ENCODE measurements around the gene PCDHGB4. TPM values are rescaled to one million over a fixed set of nuclear protein-coding genes. Genes with fewer than 3 reads are reported as not detected.
A peak's percentile ranks its signal among the peaks of the same experiment; 100 is the strongest.
"Not testable (repeated sequence)": the region's sequence is repeated elsewhere in the genome, so short reads cannot be mapped to it uniquely, and the experiment has no call there.

PCDHGB4 gene
- total RNA-seq, 1 donor from 2014 or later: 5.8 TPM

DNA sequence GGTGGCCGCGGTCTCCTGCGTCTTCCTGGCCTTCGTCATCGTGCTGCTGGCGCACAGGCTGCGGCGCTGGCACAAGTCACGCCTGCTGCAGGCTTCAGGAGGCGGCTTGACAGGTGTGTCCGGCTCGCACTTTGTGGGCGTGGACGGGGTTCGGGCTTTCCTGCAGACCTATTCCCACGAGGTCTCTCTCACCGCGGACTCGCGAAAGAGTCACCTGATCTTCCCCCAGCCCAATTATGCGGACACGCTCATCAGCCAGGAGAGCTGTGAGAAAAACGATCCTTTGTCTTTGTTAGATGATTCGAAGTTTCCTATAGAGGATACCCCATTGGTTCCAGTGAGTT, 27.7 kb downstream of the PCDHGB4 start:
- DNase-seq; ATAC-seq (ENCODE audit: poor library complexity); intact Hi-C loops (cut with DNase I): not testable (repeated sequence)

DNA sequence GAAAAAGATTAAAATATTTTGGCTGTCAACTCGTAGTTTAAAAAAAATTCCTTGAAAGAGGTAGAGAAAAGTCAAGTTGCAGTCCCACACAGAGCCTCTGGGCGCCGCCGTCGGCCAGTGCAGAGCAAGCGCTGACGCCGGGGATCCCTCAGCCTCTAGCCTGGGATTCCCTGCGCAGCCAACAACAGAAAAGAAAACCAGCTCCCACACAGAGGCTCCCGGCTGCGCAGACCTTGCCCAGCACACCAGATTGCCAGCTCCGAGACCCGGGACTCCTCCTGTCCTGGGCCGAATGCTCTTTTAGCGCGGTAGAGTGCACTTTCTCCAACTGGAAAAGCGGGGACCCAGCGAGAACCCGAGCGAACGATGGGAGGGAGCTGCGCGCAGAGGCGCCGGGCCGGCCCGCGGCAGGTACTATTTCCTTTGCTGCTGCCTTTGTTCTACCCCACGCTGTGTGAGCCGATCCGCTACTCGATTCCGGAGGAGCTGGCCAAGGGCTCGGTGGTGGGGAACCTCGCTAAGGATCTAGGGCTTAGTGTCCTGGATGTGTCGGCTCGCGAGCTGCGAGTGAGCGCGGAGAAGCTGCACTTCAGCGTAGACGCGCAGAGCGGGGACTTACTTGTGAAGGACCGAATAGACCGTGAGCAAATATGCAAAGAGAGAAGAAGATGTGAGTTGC, 30.1 kb downstream of the PCDHGB4 start, which contains the start of gene PCDHGB7:
PCDHGB7 (plus strand) TSS at position 184 of the 679 bp plus-strand sequence; CDS start at position 367, 183 bp downstream.
- intact Hi-C loops (cut with DNase I): loop anchor here (2.0 kb wide), 1 partner anchor 143 kb away; no protein-coding TSS in a partner anchor
- DNase-seq (peak; percentile 88), ATAC-seq (ENCODE audit: poor library complexity) (peak; percentile 90)

DNA sequence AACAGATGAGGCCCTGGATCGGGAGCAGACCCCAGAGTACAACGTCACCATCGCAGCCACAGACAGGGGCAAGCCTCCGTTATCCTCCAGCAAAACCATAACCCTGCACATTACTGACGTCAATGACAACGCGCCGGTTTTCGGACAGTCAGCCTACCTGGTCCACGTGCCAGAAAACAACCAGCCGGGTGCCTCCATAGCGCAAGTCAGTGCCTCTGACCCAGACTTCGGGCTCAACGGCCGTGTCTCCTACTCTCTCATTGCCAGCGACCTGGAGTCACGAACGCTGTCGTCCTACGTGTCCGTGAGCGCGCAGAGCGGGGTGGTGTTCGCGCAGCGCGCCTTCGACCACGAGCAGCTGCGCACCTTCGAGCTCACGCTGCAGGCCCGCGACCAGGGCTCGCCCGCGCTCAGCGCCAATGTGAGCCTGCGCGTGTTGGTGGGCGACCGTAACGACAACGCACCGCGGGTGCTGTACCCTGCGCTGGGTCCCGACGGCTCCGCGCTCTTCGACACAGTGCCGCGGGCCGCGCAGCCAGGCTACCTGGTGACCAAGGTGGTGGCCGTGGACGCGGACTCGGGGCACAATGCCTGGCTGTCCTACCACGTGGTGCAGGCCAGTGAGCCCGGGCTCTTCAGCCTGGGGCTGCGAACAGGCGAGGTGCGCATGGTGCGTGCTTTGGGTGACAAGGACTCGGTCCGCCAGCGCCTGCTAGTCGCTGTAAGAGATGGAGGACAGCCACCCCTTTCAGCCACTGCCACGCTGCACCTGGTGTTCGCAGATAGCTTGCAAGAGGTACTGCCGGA, 31.8 kb downstream of the PCDHGB4 start:
- intact Hi-C loops (cut with DNase I): no loop called here
- DNase-seq (no peak), ATAC-seq (ENCODE audit: poor library complexity) (no peak)

DNA sequence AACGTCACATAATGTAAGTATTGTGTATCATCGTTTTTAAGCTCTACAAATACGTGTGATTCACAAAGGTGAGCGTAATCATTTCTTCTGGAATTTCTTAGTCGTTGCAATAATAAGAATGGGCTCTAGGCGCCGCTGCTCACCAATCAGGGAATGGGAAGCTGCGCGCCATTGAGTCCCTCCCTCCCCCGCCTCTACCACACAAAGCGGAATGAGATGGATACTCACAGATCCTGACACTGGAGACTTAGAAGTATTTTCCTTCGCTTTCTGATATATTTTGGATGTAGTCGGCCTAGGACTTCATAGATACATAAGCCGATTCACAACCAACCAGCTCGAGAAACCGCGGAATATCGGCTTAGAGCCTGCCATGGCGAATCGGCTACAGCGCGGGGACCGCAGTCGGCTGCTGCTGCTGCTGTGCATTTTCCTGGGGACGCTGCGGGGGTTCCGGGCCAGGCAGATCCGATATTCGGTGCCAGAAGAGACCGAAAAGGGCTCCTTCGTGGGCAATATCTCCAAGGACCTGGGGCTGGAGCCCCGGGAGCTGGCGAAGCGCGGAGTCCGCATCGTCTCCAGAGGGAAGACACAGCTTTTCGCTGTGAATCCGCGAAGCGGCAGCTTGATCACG, 33.5 kb downstream of the PCDHGB4 start, which contains the start of gene PCDHGA11:
PCDHGA11 (plus strand) TSS at position 197 of the 634 bp plus-strand sequence; CDS start at position 374, 177 bp downstream.
- DNase-seq (no peak), ATAC-seq (ENCODE audit: poor library complexity) (peak; percentile 41)
- intact Hi-C loops (cut with DNase I): no loop called here

DNA sequence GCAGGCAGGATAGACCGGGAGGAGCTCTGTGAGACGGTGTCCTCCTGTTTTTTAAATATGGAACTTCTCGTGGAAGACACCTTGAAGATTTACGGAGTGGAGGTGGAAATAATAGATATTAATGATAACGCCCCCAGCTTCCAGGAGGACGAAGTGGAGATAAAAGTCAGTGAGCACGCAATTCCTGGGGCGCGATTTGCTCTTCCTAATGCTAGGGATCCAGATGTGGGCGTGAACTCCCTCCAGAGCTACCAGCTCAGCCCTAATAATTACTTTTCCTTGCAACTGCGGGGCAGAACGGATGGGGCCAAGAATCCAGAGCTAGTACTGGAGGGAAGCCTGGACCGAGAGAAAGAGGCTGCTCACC, 34.0 kb downstream of the PCDHGB4 start:
- DNase-seq (no peak), ATAC-seq (ENCODE audit: poor library complexity) (no peak)
- intact Hi-C loops (cut with DNase I): no loop called here

DNA sequence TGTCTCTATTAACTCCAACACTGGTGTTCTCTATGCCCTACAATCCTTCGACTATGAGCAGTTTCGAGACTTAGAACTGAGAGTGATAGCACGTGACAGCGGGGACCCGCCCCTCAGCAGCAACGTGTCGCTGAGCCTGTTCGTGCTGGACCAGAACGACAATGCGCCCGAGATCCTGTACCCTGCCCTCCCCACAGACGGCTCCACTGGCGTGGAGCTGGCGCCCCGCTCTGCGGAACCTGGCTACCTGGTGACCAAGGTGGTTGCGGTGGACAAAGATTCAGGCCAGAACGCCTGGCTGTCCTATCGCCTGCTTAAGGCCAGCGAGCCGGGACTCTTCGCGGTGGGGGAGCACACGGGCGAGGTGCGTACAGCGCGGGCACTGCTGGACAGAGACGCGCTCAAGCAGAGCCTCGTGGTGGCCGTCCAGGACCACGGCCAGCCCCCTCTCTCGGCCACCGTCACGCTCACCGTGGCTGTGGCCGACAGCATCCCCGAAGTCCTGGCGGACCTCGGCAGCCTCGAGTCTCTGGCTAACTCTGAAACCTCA, 35.3 kb downstream of the PCDHGB4 start:
- intact Hi-C loops (cut with DNase I): no loop called here
- no peak for DNase-seq

DNA sequence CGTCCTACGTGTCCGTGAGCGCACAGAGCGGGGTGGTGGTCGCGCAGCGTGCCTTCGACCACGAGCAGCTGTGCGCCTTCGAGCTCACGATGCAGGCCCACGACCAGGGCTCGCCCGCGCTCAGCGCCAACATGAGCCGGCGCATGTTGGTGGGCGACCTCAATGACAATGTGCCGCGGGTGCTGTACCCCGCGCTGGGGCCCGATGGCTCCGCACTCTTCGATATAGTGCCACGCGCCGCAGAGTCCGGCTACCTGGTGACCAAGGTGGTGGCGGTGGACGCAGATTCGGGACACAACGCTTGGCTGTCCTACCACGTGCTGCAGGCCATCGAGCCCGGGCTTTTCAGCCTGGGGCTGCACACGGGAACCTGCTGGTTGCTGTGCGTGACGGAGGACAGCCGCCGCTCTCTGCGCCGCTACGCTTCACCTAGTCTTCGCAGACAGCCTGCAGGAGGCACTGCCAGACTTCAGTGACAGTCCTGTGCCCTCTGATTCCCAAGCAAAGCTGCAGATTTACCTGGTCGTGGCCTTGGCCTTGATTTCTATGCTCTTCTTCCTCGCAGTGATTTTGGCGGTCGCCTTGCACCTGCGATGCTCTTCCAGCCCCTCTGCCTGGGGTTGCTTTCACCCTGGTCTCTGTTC, 40.4 kb downstream of the PCDHGB4 start:
- ATAC-seq (ENCODE audit: poor library complexity) (no peak), DNase-seq (no peak)
- intact Hi-C loops (cut with DNase I): loop anchor here (5.0 kb wide), 1 partner anchor 99 kb away; no protein-coding TSS in a partner anchor

More for the DNA sequence above, 35.3 kb downstream of the PCDHGB4 start:
- no peak for ATAC-seq (ENCODE audit: poor library complexity)

DNA sequence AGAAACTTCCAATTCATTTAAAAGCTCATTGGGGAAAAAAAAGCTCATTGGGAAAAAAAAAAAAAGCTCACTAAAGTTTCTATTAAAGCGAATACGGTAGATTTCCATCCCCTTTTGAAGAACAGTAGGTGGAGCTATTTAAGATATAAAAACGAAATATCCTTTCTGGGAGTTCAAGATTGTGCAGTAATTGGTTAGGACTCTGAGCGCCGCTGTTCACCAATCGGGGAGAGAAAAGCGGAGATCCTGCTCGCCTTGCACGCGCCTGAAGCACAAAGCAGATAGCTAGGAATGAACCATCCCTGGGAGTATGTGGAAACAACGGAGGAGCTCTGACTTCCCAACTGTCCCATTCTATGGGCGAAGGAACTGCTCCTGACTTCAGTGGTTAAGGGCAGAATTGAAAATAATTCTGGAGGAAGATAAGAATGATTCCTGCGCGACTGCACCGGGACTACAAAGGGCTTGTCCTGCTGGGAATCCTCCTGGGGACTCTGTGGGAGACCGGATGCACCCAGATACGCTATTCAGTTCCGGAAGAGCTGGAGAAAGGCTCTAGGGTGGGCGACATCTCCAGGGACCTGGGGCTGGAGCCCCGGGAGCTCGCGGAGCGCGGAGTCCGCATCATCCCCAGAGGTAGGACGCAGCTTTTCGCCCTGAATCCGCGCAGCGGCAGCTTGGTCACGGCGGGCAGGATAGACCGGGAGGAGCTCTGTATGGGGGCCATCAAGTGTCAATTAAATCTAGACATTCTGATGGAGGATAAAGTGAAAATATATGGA, 43.0 kb downstream of the PCDHGB4 start, which contains the start of gene PCDHGA12:
PCDHGA12 (plus strand) TSS at position 176 of the 782 bp plus-strand sequence; CDS start at position 429, 253 bp downstream.
- no peak for DNase-seq
- peak; percentile 91 for ATAC-seq (ENCODE audit: poor library complexity)
- intact Hi-C loops (cut with DNase I): no loop called here

DNA sequence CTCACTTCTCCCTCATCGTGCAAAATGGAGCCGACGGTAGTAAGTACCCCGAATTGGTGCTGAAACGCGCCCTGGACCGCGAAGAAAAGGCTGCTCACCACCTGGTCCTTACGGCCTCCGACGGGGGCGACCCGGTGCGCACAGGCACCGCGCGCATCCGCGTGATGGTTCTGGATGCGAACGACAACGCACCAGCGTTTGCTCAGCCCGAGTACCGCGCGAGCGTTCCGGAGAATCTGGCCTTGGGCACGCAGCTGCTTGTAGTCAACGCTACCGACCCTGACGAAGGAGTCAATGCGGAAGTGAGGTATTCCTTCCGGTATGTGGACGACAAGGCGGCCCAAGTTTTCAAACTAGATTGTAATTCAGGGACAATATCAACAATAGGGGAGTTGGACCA, 43.8 kb downstream of the PCDHGB4 start:
- no peak for DNase-seq
- ATAC-seq (ENCODE audit: poor library complexity): peak; percentile 38
- intact Hi-C loops (cut with DNase I): no loop called here

DNA sequence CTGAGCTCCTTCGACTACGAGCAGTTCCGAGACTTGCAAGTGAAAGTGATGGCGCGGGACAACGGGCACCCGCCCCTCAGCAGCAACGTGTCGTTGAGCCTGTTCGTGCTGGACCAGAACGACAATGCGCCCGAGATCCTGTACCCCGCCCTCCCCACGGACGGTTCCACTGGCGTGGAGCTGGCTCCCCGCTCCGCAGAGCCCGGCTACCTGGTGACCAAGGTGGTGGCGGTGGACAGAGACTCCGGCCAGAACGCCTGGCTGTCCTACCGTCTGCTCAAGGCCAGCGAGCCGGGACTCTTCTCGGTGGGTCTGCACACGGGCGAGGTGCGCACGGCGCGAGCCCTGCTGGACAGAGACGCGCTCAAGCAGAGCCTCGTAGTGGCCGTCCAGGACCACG, 44.8 kb downstream of the PCDHGB4 start:
- intact Hi-C loops (cut with DNase I); ATAC-seq (ENCODE audit: poor library complexity): not testable (repeated sequence)

DNA sequence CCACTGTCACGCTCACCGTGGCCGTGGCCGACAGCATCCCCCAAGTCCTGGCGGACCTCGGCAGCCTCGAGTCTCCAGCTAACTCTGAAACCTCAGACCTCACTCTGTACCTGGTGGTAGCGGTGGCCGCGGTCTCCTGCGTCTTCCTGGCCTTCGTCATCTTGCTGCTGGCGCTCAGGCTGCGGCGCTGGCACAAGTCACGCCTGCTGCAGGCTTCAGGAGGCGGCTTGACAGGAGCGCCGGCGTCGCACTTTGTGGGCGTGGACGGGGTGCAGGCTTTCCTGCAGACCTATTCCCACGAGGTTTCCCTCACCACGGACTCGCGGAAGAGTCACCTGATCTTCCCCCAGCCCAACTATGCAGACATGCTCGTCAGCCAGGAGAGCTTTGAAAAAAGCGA, 45.2 kb downstream of the PCDHGB4 start:
- intact Hi-C loops (cut with DNase I); ATAC-seq (ENCODE audit: poor library complexity): not testable (repeated sequence)

More for the DNA sequence above, 44.8 kb downstream of the PCDHGB4 start:
- not testable (repeated sequence) for DNase-seq

DNA sequence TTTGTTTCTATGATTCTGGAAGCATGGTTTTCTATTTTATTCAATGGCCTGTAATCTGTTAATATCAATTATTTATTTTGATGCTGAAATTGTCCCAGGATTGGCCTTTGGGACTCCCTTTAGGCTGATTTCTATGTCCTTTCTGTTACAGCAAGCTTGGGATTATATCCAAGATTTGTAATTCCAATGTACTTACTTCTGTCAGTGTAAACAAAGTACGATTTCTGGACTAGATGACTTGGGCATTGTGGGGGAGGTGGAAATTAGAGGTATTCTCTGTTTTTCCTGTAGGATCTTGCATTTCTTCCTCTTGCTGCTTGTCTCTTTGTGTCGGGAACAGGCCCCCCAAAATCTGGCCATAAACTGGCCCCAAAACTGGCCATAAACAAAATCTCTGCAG, 46.5 kb downstream of the PCDHGB4 start:
- DNase-seq: no peak
- intact Hi-C loops (cut with DNase I): no loop called here
- no peak for ATAC-seq (ENCODE audit: poor library complexity)

More for the DNA sequence above, 45.2 kb downstream of the PCDHGB4 start:
- DNase-seq: not testable (repeated sequence)

DNA sequence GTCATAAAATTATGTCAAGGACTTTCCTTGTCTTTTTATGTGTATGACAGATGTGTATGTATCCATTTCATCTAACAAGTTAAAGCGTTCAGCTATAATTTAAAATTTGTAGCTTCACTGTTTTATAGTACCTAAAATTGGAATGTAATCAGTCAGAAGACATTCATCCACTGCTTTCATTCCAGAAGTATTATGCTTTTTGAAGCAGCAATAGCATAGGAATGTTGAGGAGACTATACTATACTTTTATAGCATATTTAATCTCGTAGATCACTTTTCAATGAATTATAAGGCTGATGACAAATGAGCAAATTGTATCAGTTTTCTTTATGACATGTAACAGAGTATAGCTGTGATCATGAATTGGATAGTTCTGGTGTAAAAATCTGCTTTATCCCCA, 49.7 kb downstream of the PCDHGB4 start:
- intact Hi-C loops (cut with DNase I): no loop called here
- no peak for ATAC-seq (ENCODE audit: poor library complexity)
- DNase-seq: no peak

DNA sequence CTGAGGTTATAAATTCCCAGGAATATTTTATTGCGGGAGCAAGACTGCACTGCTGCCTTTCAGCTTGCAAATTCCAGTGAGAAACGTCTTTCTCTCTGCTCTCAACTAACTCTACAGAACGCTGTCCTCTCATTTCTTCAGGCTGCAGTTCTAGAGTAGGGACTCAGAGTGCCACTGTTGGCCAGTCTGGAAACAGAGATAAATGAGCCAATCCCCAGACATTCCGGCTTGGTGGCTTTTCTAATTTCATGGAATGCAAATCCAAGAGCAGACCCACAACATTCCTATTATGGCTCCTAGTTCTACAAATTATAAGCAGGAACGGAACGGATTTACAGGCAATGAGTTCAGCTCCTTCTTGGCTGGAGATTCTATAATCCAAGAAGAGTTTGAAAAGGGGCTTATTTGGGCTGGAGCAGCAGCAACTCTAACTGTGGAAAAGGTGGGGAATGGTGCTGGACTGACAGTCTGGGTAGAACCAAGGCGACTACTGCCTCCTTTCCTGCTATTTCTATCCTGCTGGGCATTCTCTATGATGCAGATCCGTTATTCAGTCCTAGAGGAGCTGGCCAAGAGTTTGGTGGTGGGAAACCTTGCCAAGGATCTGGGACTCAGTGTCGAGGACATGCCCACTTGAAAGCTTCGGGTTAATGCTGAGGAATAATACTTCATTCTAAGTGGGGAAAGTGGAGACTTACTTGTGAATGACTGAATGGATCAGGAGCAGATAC, 52.1 kb downstream of the PCDHGB4 start:
- intact Hi-C loops (cut with DNase I): no loop called here
- ATAC-seq (ENCODE audit: poor library complexity) (peak; percentile 50), DNase-seq (no peak)

Data from Right ventricle myocardium superior (tissue), 1 donor.